NCI-H2081 (cell line): ENCODE results near the gene PRKCB.

Source experiments
- DNase-seq, 2 experiments: peaks; one replicate each; lab custom pipeline; 2025; lab: John Stamatoyannopoulos, UW

Gene PRKCB

GRCh38 chr16:24170407-24170806, 334.6 kb downstream of the PRKCB start:
- no peak for DNase-seq

- no peak for DNase-seq
Observed at GRCh38 chr16:24174504-24174903, 338.7 kb downstream of the PRKCB start.

- no peak for DNase-seq
Observed at GRCh38 chr16:24174957-24175356, 339.2 kb downstream of the PRKCB start.

GRCh38 chr16:24178496-24178895, 342.7 kb downstream of the PRKCB start:
- DNase-seq, result no peak

GRCh38 chr16:24180451-24180850, 344.7 kb downstream of the PRKCB start:
- DNase-seq, result no peak

- DNase-seq, result no peak
Observed at GRCh38 chr16:24188021-24188542, 352.3 kb downstream of the PRKCB start.

GRCh38 chr16:24188751-24189318, 353.1 kb downstream of the PRKCB start:
- no peak for DNase-seq

- no peak for DNase-seq
Observed at GRCh38 chr16:24189941-24190340, 354.2 kb downstream of the PRKCB start.

GRCh38 chr16:24191876-24192402, 356.2 kb downstream of the PRKCB start:
- DNase-seq, result no peak

- no peak for DNase-seq
Observed at GRCh38 chr16:24195221-24195620, 359.4 kb downstream of the PRKCB start.

- no peak for DNase-seq
Observed at GRCh38 chr16:24198807-24199533, 363.2 kb downstream of the PRKCB start.

- DNase-seq, result no peak
Observed at GRCh38 chr16:24203675-24204074, 367.9 kb downstream of the PRKCB start.

GRCh38 chr16:24204150-24204665, 368.4 kb downstream of the PRKCB start:
- no peak for DNase-seq

- DNase-seq, result no peak
Observed at GRCh38 chr16:24206926-24207325, 371.1 kb downstream of the PRKCB start.

GRCh38 chr16:24208710-24209109, 372.9 kb downstream of the PRKCB start:
- no peak for DNase-seq

- DNase-seq, result no peak
Observed at GRCh38 chr16:24214992-24215391, 379.2 kb downstream of the PRKCB start.

GRCh38 chr16:24216961-24217360, 381.2 kb downstream of the PRKCB start:
- no peak for DNase-seq

- no peak for DNase-seq
Observed at GRCh38 chr16:24217461-24217860, 381.7 kb downstream of the PRKCB start.

- no peak for DNase-seq
Observed at GRCh38 chr16:24218299-24218698, 382.5 kb downstream of the PRKCB start.

GRCh38 chr16:24221219-24221618, 385.4 kb downstream of the PRKCB start:
- DNase-seq, result no peak

- DNase-seq, result no peak
Observed at GRCh38 chr16:24228514-24228913, 392.7 kb downstream of the PRKCB start.

GRCh38 chr16:24232936-24233335, 397.2 kb downstream of the PRKCB start:
- no peak for DNase-seq

- DNase-seq, result no peak
Observed at GRCh38 chr16:24234737-24235136, 399.0 kb downstream of the PRKCB start.
